Activated T-cell treated with anti-CD3 and anti-CD28 coated beads, Interleukin-2, amount 50 U/mL, for 24 hours (primary cell): Measurements from ENCODE around the gene HSPE1.
"Not testable (repeated sequence)": the region's sequence is repeated elsewhere in the genome, so short reads cannot be mapped to it uniquely, and the experiment has no call there.

Experiments
- DNase-seq: peaks from one replicate; pipeline ENCODE4 v3.0.0-alpha.2; 2020
- H3K27ac Mint-ChIP-seq: 2 replicates; pipeline ENCODE4 v1.8.0; 2020; ENCODE audit warnings: mild to moderate bottlenecking, mixed read lengths
- H3K27me3 Mint-ChIP-seq: 2 replicates; pipeline ENCODE4 v1.8.0; 2020; ENCODE audit warnings: mixed read lengths
- H3K36me3 Mint-ChIP-seq: 2 replicates; pipeline ENCODE4 v1.8.0; 2020; ENCODE audit warnings: low read depth, mixed read lengths
- H3K4me1 Mint-ChIP-seq: 2 replicates; pipeline ENCODE4 v1.8.0; 2020; ENCODE audit warnings: low read depth, mixed read lengths
- H3K4me3 Mint-ChIP-seq: 2 replicates; pipeline ENCODE4 v1.8.0; 2020; ENCODE audit warnings: mild to moderate bottlenecking, moderate library complexity, mixed read lengths
- H3K9me3 Mint-ChIP-seq: 2 replicates; pipeline ENCODE4 v1.8.0; 2020; ENCODE audit warnings: mixed read lengths

HSPE1 gene

GRCh38 chr2:197513915-197514314, 13.7 kb downstream of the HSPE1 start:
- no peaks in the 10 kb centered on the region for H3K9me3 Mint-ChIP-seq
- H3K27ac Mint-ChIP-seq: no peak overlapping the region
- DNase-seq: no peak
- H3K36me3 Mint-ChIP-seq: peaks cover 35% of the 10 kb centered on the region
- peaks cover 37% of the 10 kb centered on the region for H3K4me1 Mint-ChIP-seq
- no peak overlapping the region for H3K4me3 Mint-ChIP-seq
- H3K27me3 Mint-ChIP-seq: no peaks in the 10 kb centered on the region

- Mint-ChIP-seq H3K9me3 (no peaks in the 10 kb centered on the region), H3K4me1 (peaks cover 45% of the 10 kb centered on the region), H3K4me3 (peak overlapping the region; percentile 90), H3K27me3 (no peaks in the 10 kb centered on the region), H3K36me3 (peaks cover 40% of the 10 kb centered on the region), H3K27ac (peak overlapping the region; percentile 92)
- DNase-seq: no peak
Measured at GRCh38 chr2:197514754-197515153, 14.6 kb downstream of the HSPE1 start.

GRCh38 chr2:197515315-197515738, 15.1 kb downstream of the HSPE1 start:
- peak overlapping the region; percentile 92 for H3K27ac Mint-ChIP-seq
- no peaks in the 10 kb centered on the region for H3K9me3 Mint-ChIP-seq
- no peaks in the 10 kb centered on the region for H3K27me3 Mint-ChIP-seq
- H3K4me3 Mint-ChIP-seq: peak overlapping the region; percentile 90
- no peak for DNase-seq
- H3K4me1 Mint-ChIP-seq: peaks cover 47% of the 10 kb centered on the region
- H3K36me3 Mint-ChIP-seq: peaks cover 39% of the 10 kb centered on the region

GRCh38 chr2:197515739-197516392, 15.7 kb downstream of the HSPE1 start, which contains the start of gene MOB4:
Gene MOB4 (plus strand): TSS chr2:197516066. CDS start chr2:197516087, 21 bp downstream.
- H3K4me3 Mint-ChIP-seq: peak within 1 kb of the TSS; percentile 90
- H3K27ac Mint-ChIP-seq: peak within 1 kb of the TSS; percentile 92
- peak; percentile 96 for DNase-seq
- no peaks in the 10 kb centered on the region for H3K27me3 Mint-ChIP-seq
- peaks cover 39% of the 10 kb centered on the region for H3K36me3 Mint-ChIP-seq
- peaks cover 51% of the 10 kb centered on the region for H3K4me1 Mint-ChIP-seq
- no peaks in the 10 kb centered on the region for H3K9me3 Mint-ChIP-seq

- H3K4me3 Mint-ChIP-seq: peak overlapping the region; percentile 90
- H3K4me1 Mint-ChIP-seq: peaks cover 55% of the 10 kb centered on the region
- no peak for DNase-seq
- H3K27ac Mint-ChIP-seq: peak overlapping the region; percentile 92
- no peaks in the 10 kb centered on the region for H3K9me3 Mint-ChIP-seq
- peaks cover 39% of the 10 kb centered on the region for H3K36me3 Mint-ChIP-seq
- H3K27me3 Mint-ChIP-seq: no peaks in the 10 kb centered on the region
Measured at GRCh38 chr2:197516393-197516761, 16.2 kb downstream of the HSPE1 start.

- Mint-ChIP-seq H3K9me3 (no peaks in the 10 kb centered on the region), H3K27me3 (no peaks in the 10 kb centered on the region), H3K36me3 (peaks cover 43% of the 10 kb centered on the region), H3K4me3 (peak overlapping the region; percentile 90), H3K4me1 (peaks cover 58% of the 10 kb centered on the region), H3K27ac (peak overlapping the region; percentile 92)
- DNase-seq: no peak
Measured at GRCh38 chr2:197517150-197517549, 17.0 kb downstream of the HSPE1 start.

GRCh38 chr2:197538412-197538811, 38.2 kb downstream of the HSPE1 start:
- Mint-ChIP-seq H3K4me1 (peaks cover 40% of the 10 kb centered on the region), H3K9me3 (no peaks in the 10 kb centered on the region), H3K27ac (peak overlapping the region; percentile 40), H3K27me3 (no peaks in the 10 kb centered on the region), H3K4me3 (no peak overlapping the region), H3K36me3 (peaks cover 90% of the 10 kb centered on the region)
- no peak for DNase-seq

- Mint-ChIP-seq H3K36me3 (peaks cover 94% of the 10 kb centered on the region), H3K27ac (peak overlapping the region; percentile 67)
Measured at GRCh38 chr2:197539734-197540133, 39.6 kb downstream of the HSPE1 start.

GRCh38 chr2:197543206-197543605, 43.0 kb downstream of the HSPE1 start:
- Mint-ChIP-seq H3K4me3 (no peak overlapping the region), H3K36me3 (peaks cover 83% of the 10 kb centered on the region), H3K9me3 (no peaks in the 10 kb centered on the region), H3K27ac (no peak overlapping the region), H3K4me1 (peaks cover 22% of the 10 kb centered on the region), H3K27me3 (no peaks in the 10 kb centered on the region)
- no peak for DNase-seq

More at GRCh38 chr2:197539734-197540133, 39.6 kb downstream of the HSPE1 start:
- H3K9me3 Mint-ChIP-seq: no peaks in the 10 kb centered on the region
- no peaks in the 10 kb centered on the region for H3K27me3 Mint-ChIP-seq
- H3K4me3 Mint-ChIP-seq: no peak overlapping the region
- H3K4me1 Mint-ChIP-seq: peaks cover 30% of the 10 kb centered on the region
- no peak for DNase-seq

- DNase-seq: no peak
- H3K9me3 Mint-ChIP-seq: no peaks in the 10 kb centered on the region
- H3K36me3 Mint-ChIP-seq: peaks cover 83% of the 10 kb centered on the region
- H3K27ac Mint-ChIP-seq: peak overlapping the region; percentile 3
- H3K27me3 Mint-ChIP-seq: no peaks in the 10 kb centered on the region
- H3K4me1 Mint-ChIP-seq: peaks cover 3% of the 10 kb centered on the region
- H3K4me3 Mint-ChIP-seq: no peak overlapping the region
Measured at GRCh38 chr2:197547163-197547900, 47.2 kb downstream of the HSPE1 start.

- Mint-ChIP-seq H3K9me3 (no peaks in the 10 kb centered on the region), H3K4me1 (peaks cover 3% of the 10 kb centered on the region), H3K36me3 (peaks cover 83% of the 10 kb centered on the region), H3K4me3 (no peak overlapping the region), H3K27me3 (no peaks in the 10 kb centered on the region), H3K27ac (peak overlapping the region; percentile 52)
- no peak for DNase-seq
Measured at GRCh38 chr2:197548582-197548981, 48.4 kb downstream of the HSPE1 start.

GRCh38 chr2:197551260-197551659, 51.1 kb downstream of the HSPE1 start:
- H3K36me3 Mint-ChIP-seq: peaks cover 80% of the 10 kb centered on the region
- H3K4me1 Mint-ChIP-seq: not testable (repeated sequence)

More at GRCh38 chr2:197551260-197551659, 51.1 kb downstream of the HSPE1 start:
- H3K9me3 Mint-ChIP-seq, DNase-seq, H3K27ac Mint-ChIP-seq, H3K4me3 Mint-ChIP-seq, H3K27me3 Mint-ChIP-seq: not testable (repeated sequence)
